Ascending aorta (tissue), 2 donors: ENCODE results near the gene RAI2. TPM values are rescaled to one million over a fixed set of nuclear protein-coding genes. Genes with fewer than 3 reads are reported as not detected.

ENCODE experiments used
- DNase-seq, 2 donors: peaks; one replicate each; pipeline ENCODE4 v3.0.0-alpha.2; 2019; ENCODE audit warnings: low spot score in 2 of 2
- H3K27ac ChIP-seq, 2 donors: fragments of 200-600 bp; sonication (generic); one replicate each; pipeline ENCODE4 v1.5.1; 2016 to 2017; ENCODE audit warnings: mild to moderate bottlenecking in 1 of 2
- H3K27me3 ChIP-seq: fragments of 200-600 bp; sonication (generic); one replicate; pipeline ENCODE4 v1.5.1; 2017
- H3K36me3 ChIP-seq, 2 donors: fragments of 200-600 bp; sonication (generic); one replicate each; pipeline ENCODE4 v1.5.1; 2016
- H3K4me1 ChIP-seq, 2 donors: fragments of 200-600 bp; sonication (generic); one replicate each; pipeline ENCODE4 v1.5.1; 2016 to 2017; ENCODE audit warnings: mild to moderate bottlenecking in 1 of 2
- H3K4me3 ChIP-seq, 2 donors: fragments of 200-600 bp; sonication (generic); one replicate each; pipeline ENCODE4 v1.5.1; 2016 to 2017; ENCODE audit warnings: mild to moderate bottlenecking in 1 of 2
- H3K9me3 ChIP-seq, 2 donors: fragments of 200-600 bp; sonication (generic); one replicate each; pipeline ENCODE4 v1.5.1; 2016
- intact Hi-C: fragments of 100-400 bp; cut with DNase I; formaldehyde crosslinking; loops from one replicate; pipeline ENCODE4 v1.15.1; 2023
- total RNA-seq: library from RNA; depleted of rRNA; stranded (reverse); fragments of >200 nt; gene quantifications from one replicate; pipeline ENCODE4 v1.1.0, GENCODE V29; 2016
- TF ChIP-seq, protein P1 (sequence below), 3 experiments: fragments of 200-600 bp in 2 of 3; fragments of 450-650 bp in 1 of 3; sonication (generic) in 2 of 3; IDR thresholded peaks; one replicate each; pipeline ENCODE4 v1.5.1; 2016 to 2019; ENCODE audit warnings: antibody characterized with exemption in 3 of 3, mild to moderate bottlenecking in 1 of 3, moderate library complexity in 1 of 3

The RAI2 gene
- total RNA-seq, 1 donor from 2014 or later: 21.5 TPM

DNA sequence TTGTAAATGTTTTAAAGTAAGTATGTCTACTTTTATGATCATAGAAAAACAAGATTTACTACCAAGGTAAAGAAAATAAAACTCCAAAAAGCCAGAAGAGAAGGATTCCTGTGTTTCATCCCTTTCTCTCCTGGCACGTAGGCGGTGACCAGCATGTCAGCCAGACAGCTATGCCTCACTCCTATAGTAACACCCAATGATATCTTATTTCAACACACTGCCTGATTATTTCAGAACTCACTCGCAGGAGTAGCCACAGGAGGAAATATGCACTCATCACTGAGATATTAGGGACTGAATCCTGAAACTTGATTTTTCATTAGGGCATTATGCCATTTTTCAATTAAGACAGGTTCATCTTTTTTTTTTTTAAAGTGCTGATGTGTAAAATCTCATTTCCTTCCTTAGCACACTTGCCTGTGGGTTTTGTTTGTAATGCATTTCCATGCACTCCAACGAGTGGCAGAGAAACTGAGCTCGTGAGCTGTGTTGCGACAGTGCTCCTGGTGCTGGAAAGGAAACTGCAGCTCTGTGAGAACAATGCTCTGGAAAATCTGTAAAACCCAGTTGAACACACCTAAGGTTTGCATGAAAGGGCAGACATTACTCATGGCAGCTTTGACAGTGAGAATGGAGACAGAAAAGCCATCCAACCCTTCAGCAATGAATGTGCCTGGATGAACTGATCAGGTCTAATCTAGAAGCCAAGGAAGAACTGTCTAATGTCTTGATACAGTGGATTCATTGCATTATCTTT is 18.2 kb downstream of the RAI2 start:
- Histone ChIP-seq H3K36me3 (no peaks in the 10 kb centered on the region), H3K27me3 (no peaks in the 10 kb centered on the region), H3K4me1 (no peaks in the 10 kb centered on the region), H3K27ac (no peak overlapping the region), H3K4me3 (no peak overlapping the region), H3K9me3 (no peaks in the 10 kb centered on the region)
- DNase-seq: no peak
- intact Hi-C loops: no loop called here
- TF ChIP-seq, protein P1, sequence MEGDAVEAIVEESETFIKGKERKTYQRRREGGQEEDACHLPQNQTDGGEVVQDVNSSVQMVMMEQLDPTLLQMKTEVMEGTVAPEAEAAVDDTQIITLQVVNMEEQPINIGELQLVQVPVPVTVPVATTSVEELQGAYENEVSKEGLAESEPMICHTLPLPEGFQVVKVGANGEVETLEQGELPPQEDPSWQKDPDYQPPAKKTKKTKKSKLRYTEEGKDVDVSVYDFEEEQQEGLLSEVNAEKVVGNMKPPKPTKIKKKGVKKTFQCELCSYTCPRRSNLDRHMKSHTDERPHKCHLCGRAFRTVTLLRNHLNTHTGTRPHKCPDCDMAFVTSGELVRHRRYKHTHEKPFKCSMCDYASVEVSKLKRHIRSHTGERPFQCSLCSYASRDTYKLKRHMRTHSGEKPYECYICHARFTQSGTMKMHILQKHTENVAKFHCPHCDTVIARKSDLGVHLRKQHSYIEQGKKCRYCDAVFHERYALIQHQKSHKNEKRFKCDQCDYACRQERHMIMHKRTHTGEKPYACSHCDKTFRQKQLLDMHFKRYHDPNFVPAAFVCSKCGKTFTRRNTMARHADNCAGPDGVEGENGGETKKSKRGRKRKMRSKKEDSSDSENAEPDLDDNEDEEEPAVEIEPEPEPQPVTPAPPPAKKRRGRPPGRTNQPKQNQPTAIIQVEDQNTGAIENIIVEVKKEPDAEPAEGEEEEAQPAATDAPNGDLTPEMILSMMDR (IDR thresholded peaks at IDR 0.05): no peak

- Histone ChIP-seq H3K36me3 (no peaks in the 10 kb centered on the region), H3K27ac (no peak overlapping the region), H3K9me3 (no peaks in the 10 kb centered on the region), H3K4me1 (no peaks in the 10 kb centered on the region), H3K4me3 (no peak overlapping the region), H3K27me3 (no peaks in the 10 kb centered on the region)
- DNase-seq: no peak
- TF ChIP-seq, protein P1 (IDR thresholded peaks at IDR 0.05): no peak
- intact Hi-C loops: no loop called here
Observed at GRCh38 chrX:17839269-17839668, 21.8 kb downstream of the RAI2 start.

DNA sequence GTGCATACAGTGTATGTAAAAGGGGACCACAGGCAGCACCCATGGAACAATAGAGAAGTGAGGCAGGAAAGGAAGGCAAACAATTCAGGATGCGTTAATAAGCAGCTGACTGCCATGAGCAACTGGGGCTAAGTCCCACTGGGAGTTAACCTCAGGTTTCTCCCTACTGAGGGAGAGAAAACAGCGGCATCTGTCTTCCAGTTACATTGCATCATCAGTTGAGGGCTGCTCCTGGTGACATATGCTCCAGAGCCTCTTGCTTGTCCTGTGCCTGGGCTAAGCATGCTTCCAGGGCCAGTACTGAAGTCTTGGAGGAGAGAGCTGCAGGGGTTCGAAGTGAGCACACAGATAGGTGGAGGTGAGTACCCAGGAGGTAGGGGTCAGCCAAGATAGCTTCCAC is 24.3 kb downstream of the RAI2 start:
- intact Hi-C loops: no loop called here
- TF ChIP-seq, protein P1 (IDR thresholded peaks at IDR 0.05): no peak
- Histone ChIP-seq H3K4me1 (no peaks in the 10 kb centered on the region), H3K9me3 (no peaks in the 10 kb centered on the region), H3K4me3 (no peak overlapping the region), H3K27me3 (no peaks in the 10 kb centered on the region), H3K36me3 (no peaks in the 10 kb centered on the region), H3K27ac (no peak overlapping the region)
- DNase-seq: no peak

GRCh38 chrX:17833954-17834353 is 27.1 kb downstream of the RAI2 start:
- H3K27me3 ChIP-seq: no peaks in the 10 kb centered on the region
- H3K27ac ChIP-seq: no peak overlapping the region
- H3K36me3 ChIP-seq: no peaks in the 10 kb centered on the region
- no peaks in the 10 kb centered on the region for H3K9me3 ChIP-seq
- TF ChIP-seq, protein P1 (IDR thresholded peaks at IDR 0.05): no peak
- DNase-seq: no peak
- H3K4me3 ChIP-seq: no peak overlapping the region
- no peaks in the 10 kb centered on the region for H3K4me1 ChIP-seq
- intact Hi-C loops: no loop called here

- Histone ChIP-seq H3K36me3 (no peaks in the 10 kb centered on the region), H3K9me3 (no peaks in the 10 kb centered on the region), H3K4me1 (no peaks in the 10 kb centered on the region), H3K4me3 (no peak overlapping the region), H3K27me3 (no peaks in the 10 kb centered on the region), H3K27ac (no peak overlapping the region)
- intact Hi-C loops: no loop called here
- TF ChIP-seq, protein P1 (IDR thresholded peaks at IDR 0.05): no peak
- no peak for DNase-seq
Observed at GRCh38 chrX:17831255-17831654, 29.8 kb downstream of the RAI2 start.
